ENCODE results near the gene FAM171A1. TPM values are rescaled to one million over a fixed set of nuclear protein-coding genes. Genes with fewer than 3 reads are reported as not detected.
"Not testable (repeated sequence)": the region's sequence is repeated elsewhere in the genome, so short reads cannot be mapped to it uniquely, and the experiment has no call there.

FAM171A1 gene
- total and polyA plus RNA-seq, 4 donors, result 28.7 to 74.9 (median 56.4) TPM

DNA sequence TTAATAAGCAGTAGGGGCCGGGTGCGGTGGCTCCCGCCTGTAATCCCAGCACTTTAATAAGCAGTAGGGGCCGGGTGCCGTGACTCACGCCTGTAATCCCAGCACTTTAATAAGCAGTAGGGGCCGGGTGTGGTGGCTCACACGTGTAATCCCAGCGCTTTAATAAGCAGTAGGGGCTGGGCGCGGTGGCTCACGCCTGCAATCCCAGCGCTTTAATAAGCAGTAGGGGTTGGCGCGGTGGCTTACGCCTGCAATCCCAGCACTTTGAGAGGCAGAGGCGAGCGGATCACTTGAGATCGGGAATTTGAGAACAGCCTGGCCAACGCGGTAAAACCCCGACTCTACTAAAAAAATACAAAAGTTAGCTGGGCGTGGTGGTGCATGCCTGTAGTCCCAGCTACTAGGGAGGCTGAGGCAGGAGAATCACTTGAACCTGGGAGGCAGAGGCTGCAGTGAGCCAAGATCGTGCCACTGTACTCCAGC, 33.6 kb downstream of the FAM171A1 start:
- not testable (repeated sequence) for H3K4me1 ChIP-seq (ENCODE audit: control insufficient read depth, insufficient read depth, low read length); H3K27me3 ChIP-seq (ENCODE audit: control insufficient read depth, insufficient read depth, low read length); H3K4me3 ChIP-seq (ENCODE audit: low read depth, low read length); H3K9me3 ChIP-seq (ENCODE audit: control insufficient read depth, insufficient read depth, low read length); H3K27ac ChIP-seq (ENCODE audit: low read depth, low read length); H3K36me3 ChIP-seq (ENCODE audit: control insufficient read depth, insufficient read depth, low read length); DNase-seq (ENCODE audit: low read depth in 4 of 6, low spot score in 6 of 6)
- 97% methylated on average over 22 of the region's 24 CpGs for WGBS (ENCODE audit: insufficient coverage)

DNA sequence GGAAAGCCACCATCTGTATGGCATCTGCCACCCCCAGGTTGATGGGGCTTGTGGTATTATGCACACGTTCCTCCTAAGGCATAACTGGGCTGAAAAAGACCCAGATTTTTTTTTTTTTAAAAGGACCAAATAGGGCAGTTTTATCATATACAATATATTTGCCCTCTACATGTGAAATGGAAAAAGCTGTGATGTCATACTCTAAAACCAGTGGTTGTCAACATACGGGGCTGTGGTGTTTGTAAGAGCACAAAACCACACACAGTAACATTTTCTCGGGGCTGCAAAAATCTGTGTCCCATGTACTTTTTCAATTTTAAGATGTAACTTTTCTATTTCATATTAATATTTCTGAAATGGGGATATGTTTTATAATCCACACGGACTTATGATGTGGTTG, 34.9 kb downstream of the FAM171A1 start:
- Histone ChIP-seq H3K4me1 (ENCODE audit: control insufficient read depth, insufficient read depth, low read length) (no peaks in the 10 kb centered on the region), H3K27ac (ENCODE audit: low read depth, low read length) (no peak overlapping the region), H3K4me3 (ENCODE audit: low read depth, low read length) (no peak overlapping the region), H3K36me3 (ENCODE audit: control insufficient read depth, insufficient read depth, low read length) (no peaks in the 10 kb centered on the region), H3K27me3 (ENCODE audit: control insufficient read depth, insufficient read depth, low read length) (no peaks in the 10 kb centered on the region), H3K9me3 (ENCODE audit: control insufficient read depth, insufficient read depth, low read length) (no peaks in the 10 kb centered on the region)
- WGBS (ENCODE audit: insufficient coverage), result no CpG with 5 or more reads among the region's 4 CpGs
- DNase-seq (ENCODE audit: low read depth in 4 of 6, low spot score in 6 of 6), result no peak

DNA sequence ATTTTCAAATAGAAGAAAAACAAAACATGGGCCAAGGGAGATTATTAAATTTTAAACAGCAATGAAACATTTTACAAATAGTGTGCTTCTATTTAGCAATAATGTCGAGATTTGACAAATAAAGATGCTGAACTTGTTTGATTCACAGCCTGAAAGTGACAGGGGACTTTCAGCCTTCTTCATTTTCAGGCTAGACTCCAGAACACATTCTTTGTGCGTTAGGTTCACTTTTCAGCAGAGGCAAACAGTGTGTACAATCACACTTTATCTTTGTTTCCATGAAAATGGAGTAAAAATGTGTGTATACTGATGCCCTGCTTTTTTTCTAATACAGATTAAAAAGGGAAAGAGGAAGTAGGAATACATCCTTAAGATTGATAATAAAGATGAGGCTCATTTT, 35.6 kb downstream of the FAM171A1 start:
- Histone ChIP-seq H3K36me3 (ENCODE audit: control insufficient read depth, insufficient read depth, low read length) (no peaks in the 10 kb centered on the region), H3K27me3 (ENCODE audit: control insufficient read depth, insufficient read depth, low read length) (no peaks in the 10 kb centered on the region), H3K9me3 (ENCODE audit: control insufficient read depth, insufficient read depth, low read length) (no peaks in the 10 kb centered on the region), H3K4me1 (ENCODE audit: control insufficient read depth, insufficient read depth, low read length) (no peaks in the 10 kb centered on the region), H3K4me3 (ENCODE audit: low read depth, low read length) (no peak overlapping the region), H3K27ac (ENCODE audit: low read depth, low read length) (no peak overlapping the region)
- DNase-seq (ENCODE audit: low read depth in 4 of 6, low spot score in 6 of 6), result no peak
- WGBS (ENCODE audit: insufficient coverage), result no CpG with 5 or more reads among the region's 2 CpGs

DNA sequence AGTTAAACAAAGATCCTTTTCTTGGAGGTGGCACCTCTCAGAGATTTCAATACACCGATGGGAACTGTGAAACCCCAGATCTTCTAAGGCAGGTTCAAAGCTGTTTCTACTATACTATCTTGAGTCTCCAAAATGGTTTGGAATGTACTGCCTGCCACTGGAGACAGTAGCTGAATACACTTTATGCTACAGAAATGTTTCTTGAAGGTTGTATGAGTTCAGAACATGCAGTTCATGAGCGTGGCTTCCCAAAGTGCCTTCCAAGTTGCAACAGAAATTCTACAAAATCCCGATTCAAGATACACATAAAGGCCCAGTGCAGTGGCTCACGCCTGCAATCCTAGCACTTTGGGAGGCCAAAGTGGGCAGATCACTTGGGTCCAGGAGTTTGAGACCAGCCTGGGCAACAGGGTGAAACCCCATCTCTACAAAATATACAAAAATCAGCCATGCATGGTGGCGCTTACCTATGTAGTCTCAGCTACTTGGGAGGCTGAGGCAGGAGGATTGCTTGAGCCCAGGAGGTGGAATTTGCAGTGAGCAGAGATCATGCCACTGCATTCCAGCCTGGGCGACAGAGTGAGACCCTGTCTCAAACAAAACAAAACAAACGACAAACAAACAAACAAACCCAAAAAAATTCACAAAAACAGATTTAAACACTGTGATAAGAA, 36.3 kb downstream of the FAM171A1 start:
- no peak for DNase-seq (ENCODE audit: low read depth in 4 of 6, low spot score in 6 of 6)
- no peak overlapping the region for H3K27ac ChIP-seq (ENCODE audit: low read depth, low read length)
- no peaks in the 10 kb centered on the region for H3K9me3 ChIP-seq (ENCODE audit: control insufficient read depth, insufficient read depth, low read length)
- H3K4me3 ChIP-seq (ENCODE audit: low read depth, low read length), result no peak overlapping the region
- no peaks in the 10 kb centered on the region for H3K36me3 ChIP-seq (ENCODE audit: control insufficient read depth, insufficient read depth, low read length)
- H3K4me1 ChIP-seq (ENCODE audit: control insufficient read depth, insufficient read depth, low read length), result no peaks in the 10 kb centered on the region
- no peaks in the 10 kb centered on the region for H3K27me3 ChIP-seq (ENCODE audit: control insufficient read depth, insufficient read depth, low read length)
- WGBS (ENCODE audit: insufficient coverage), result 85% methylated on average over 5 of the region's 7 CpGs

DNA sequence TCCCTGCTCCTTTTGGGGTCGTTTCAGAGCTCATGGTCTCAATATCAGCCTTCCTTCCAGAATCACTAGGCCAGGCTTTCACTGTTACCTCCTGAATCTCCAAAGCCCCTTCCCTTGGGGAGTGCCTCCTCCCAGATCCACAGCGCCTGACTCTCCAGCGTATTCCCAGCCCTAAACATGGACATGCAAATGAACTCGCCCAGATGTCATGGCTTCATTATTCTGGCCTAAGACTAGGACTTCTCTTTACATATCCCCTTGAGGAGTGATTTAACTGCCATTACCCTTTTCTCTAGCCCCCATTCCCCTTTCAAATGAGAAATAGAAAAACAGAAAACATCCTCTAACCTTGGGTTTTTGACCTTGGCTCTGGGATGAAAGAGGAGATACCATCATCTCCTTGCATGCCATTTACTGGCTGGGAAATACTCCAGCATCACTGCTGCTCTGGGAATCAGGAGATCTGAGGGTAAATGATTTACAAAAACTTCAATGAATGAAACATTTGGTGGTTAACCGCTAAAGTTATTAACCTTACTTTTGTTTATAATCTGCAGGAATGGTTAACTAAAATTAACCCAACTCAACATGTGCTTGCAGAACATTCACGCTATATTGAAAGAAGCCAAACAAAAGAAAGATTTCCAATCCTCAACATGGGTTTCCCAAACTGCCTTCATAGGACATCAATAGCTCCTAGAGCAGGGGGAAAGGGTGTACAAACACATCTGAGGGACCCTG, 37.0 kb downstream of the FAM171A1 start:
- no peaks in the 10 kb centered on the region for H3K4me1 ChIP-seq (ENCODE audit: control insufficient read depth, insufficient read depth, low read length)
- no peaks in the 10 kb centered on the region for H3K27me3 ChIP-seq (ENCODE audit: control insufficient read depth, insufficient read depth, low read length)
- 73% methylated on average over 4 of the region's 6 CpGs for WGBS (ENCODE audit: insufficient coverage)
- no peak overlapping the region for H3K4me3 ChIP-seq (ENCODE audit: low read depth, low read length)
- no peaks in the 10 kb centered on the region for H3K9me3 ChIP-seq (ENCODE audit: control insufficient read depth, insufficient read depth, low read length)
- H3K27ac ChIP-seq (ENCODE audit: low read depth, low read length), result no peak overlapping the region
- no peak for DNase-seq (ENCODE audit: low read depth in 4 of 6, low spot score in 6 of 6)
- H3K36me3 ChIP-seq (ENCODE audit: control insufficient read depth, insufficient read depth, low read length), result no peaks in the 10 kb centered on the region

DNA sequence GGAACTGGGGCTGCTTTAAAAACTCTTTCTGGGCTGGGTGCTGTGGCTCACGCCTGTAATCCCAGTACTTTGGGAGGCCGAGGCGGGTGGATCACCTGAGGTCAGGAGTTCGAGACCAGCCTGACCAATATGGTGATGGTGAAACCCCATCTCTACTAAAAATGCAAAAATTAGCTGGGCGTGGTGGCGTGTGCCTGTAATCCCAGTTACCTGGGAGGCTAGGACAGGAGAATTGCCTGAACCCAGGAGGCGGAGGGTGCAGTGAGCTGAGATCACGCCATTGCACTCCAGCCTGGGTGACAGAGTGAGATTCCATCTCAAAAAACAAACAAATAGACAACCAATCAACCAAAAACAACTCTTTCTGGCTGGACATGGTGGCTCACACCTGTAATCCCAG, 37.9 kb downstream of the FAM171A1 start:
- H3K4me1 ChIP-seq (ENCODE audit: control insufficient read depth, insufficient read depth, low read length); H3K9me3 ChIP-seq (ENCODE audit: control insufficient read depth, insufficient read depth, low read length); DNase-seq (ENCODE audit: low read depth in 4 of 6, low spot score in 6 of 6); H3K4me3 ChIP-seq (ENCODE audit: low read depth, low read length); H3K36me3 ChIP-seq (ENCODE audit: control insufficient read depth, insufficient read depth, low read length); H3K27ac ChIP-seq (ENCODE audit: low read depth, low read length); H3K27me3 ChIP-seq (ENCODE audit: control insufficient read depth, insufficient read depth, low read length): not testable (repeated sequence)
- whole genome bisulfite sequencing (ENCODE audit: insufficient coverage), result 100% methylated on average over 2 of the region's 8 CpGs

DNA sequence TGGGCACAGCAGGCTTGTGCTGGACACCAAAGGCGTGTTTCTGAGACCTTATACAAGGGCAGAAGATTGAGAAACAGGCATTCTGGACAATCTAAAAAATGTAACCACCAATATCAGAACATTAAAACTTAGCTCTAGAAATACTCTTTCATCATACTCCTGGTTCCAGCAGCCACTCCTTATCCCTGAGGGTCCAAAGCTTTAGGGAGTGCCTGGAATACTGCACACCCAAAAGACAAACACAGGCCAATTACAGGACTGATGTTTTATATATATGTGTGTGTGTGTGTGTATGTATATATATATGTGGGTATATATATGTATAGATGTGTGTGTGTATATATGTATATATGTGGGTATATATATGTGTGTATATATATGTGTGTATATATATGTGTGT, 39.6 kb downstream of the FAM171A1 start:
- Histone ChIP-seq H3K36me3 (ENCODE audit: control insufficient read depth, insufficient read depth, low read length) (no peaks in the 10 kb centered on the region), H3K9me3 (ENCODE audit: control insufficient read depth, insufficient read depth, low read length) (no peaks in the 10 kb centered on the region), H3K27ac (ENCODE audit: low read depth, low read length) (no peak overlapping the region), H3K4me3 (ENCODE audit: low read depth, low read length) (no peak overlapping the region), H3K4me1 (ENCODE audit: control insufficient read depth, insufficient read depth, low read length) (no peaks in the 10 kb centered on the region), H3K27me3 (ENCODE audit: control insufficient read depth, insufficient read depth, low read length) (no peaks in the 10 kb centered on the region)
- DNase-seq (ENCODE audit: low read depth in 4 of 6, low spot score in 6 of 6), result no peak
- WGBS (ENCODE audit: insufficient coverage), result 100% methylated on average over 1 of the region's 1 CpG

DNA sequence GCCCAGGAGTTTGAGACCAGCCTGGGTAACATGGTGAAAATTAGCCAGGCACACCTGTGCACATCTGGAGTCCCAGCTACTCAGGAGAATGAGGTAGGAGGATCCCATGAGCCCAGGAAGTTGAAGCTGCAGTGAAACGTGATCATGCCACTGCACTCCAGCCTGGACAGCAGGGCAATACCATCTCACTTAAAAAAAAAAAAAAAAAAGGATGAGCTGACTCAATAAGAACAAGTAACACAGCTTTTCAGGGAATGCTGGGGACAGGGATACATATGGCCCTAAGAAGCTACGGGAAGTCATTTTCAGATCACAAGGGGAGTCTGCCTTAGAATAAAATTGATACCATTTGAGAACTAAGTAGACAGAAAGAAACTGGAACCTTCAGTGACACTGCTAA, 41.7 kb downstream of the FAM171A1 start:
- H3K9me3 ChIP-seq (ENCODE audit: control insufficient read depth, insufficient read depth, low read length), result no peaks in the 10 kb centered on the region
- no peaks in the 10 kb centered on the region for H3K4me1 ChIP-seq (ENCODE audit: control insufficient read depth, insufficient read depth, low read length)
- H3K27ac ChIP-seq (ENCODE audit: low read depth, low read length), result no peak overlapping the region
- DNase-seq (ENCODE audit: low read depth in 4 of 6, low spot score in 6 of 6), result no peak
- H3K36me3 ChIP-seq (ENCODE audit: control insufficient read depth, insufficient read depth, low read length), result no peaks in the 10 kb centered on the region
- no peaks in the 10 kb centered on the region for H3K27me3 ChIP-seq (ENCODE audit: control insufficient read depth, insufficient read depth, low read length)
- no peak overlapping the region for H3K4me3 ChIP-seq (ENCODE audit: low read depth, low read length)
- no CpG with 5 or more reads among the region's 2 CpGs for WGBS (ENCODE audit: insufficient coverage)

DNA sequence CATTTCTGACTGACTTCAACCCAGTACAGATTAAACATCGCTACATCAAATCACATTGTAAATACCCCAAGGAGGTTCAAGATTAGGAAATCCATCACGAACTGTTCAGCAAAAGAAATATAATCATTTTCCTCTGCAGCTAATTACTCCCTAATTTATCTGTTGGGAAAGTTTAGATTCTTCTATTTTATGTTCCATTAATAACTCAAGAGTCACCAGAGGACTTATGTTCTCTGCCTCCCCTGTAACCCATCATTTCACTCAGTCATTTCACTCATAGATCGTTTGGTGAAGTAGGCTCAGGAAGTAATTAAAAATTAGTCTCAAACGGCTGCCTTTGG, 45.2 kb downstream of the FAM171A1 start:
- Histone ChIP-seq H3K27me3 (ENCODE audit: control insufficient read depth, insufficient read depth, low read length) (no peaks in the 10 kb centered on the region), H3K27ac (ENCODE audit: low read depth, low read length) (no peak overlapping the region), H3K4me3 (ENCODE audit: low read depth, low read length) (no peak overlapping the region), H3K9me3 (ENCODE audit: control insufficient read depth, insufficient read depth, low read length) (no peaks in the 10 kb centered on the region), H3K4me1 (ENCODE audit: control insufficient read depth, insufficient read depth, low read length) (peaks cover 7% of the 10 kb centered on the region), H3K36me3 (ENCODE audit: control insufficient read depth, insufficient read depth, low read length) (no peaks in the 10 kb centered on the region)
- peak in 1 of 6 donors; percentile 88 for DNase-seq (ENCODE audit: low read depth in 4 of 6, low spot score in 6 of 6)
- no CpG with 5 or more reads among the region's 4 CpGs for WGBS (ENCODE audit: insufficient coverage)

Data from spinal cord (tissue), 10 donors.